Left ventricle myocardium inferior (tissue), 1 donor: Measurements from ENCODE around the gene DLL3. TPM values are rescaled to one million over a fixed set of nuclear protein-coding genes. Genes with fewer than 3 reads are reported as not detected.

ENCODE experiments used
- DNase-seq: peaks from one replicate; pipeline ENCODE4 v3.0.0-alpha.2; 2020
- H3K27ac ChIP-seq: fragments of 200-600 bp; replicated peaks from 2 replicates; pipeline ENCODE4 v1.8.0; 2021
- H3K27me3 ChIP-seq: fragments of 200-600 bp; 2 replicates; pipeline ENCODE4 v1.8.0; 2021; ENCODE audit warnings: low read depth
- H3K36me3 ChIP-seq: fragments of 200-600 bp; 2 replicates; pipeline ENCODE4 v1.8.0; 2021
- H3K4me1 ChIP-seq: fragments of 200-600 bp; 2 replicates; pipeline ENCODE4 v1.8.0; 2021
- H3K4me3 ChIP-seq: fragments of 200-600 bp; 2 replicates; pipeline ENCODE4 v1.8.0; 2021; ENCODE audit warnings: mild to moderate bottlenecking, moderate library complexity
- H3K9me3 ChIP-seq: fragments of 200-600 bp; replicated peaks from 2 replicates; pipeline ENCODE4 v1.8.0; 2021
- intact Hi-C: fragments of 100-400 bp; cut with micrococcal nuclease; formaldehyde crosslinking; loops from one replicate; pipeline ENCODE4 v1.11.0; 2022
- total RNA-seq: library from RNA; stranded (reverse); fragmentation: NEBNext Ultra II Directional; extraction: Animal tissue kit (Norgen Biotek cat#: 25700); gene quantifications from one replicate; pipeline ENCODE4 v1.2.1, GENCODE V29; 2021
- TF ChIP-seq, protein P1 (sequence below): fragments of 200-600 bp; IDR thresholded peaks from 2 replicates; pipeline ENCODE4 v1.8.0; 2021; ENCODE audit warnings: antibody characterized with exemption, mild to moderate bottlenecking, borderline replicate concordance
- donor health status: DM: no; HTN: yes; CAD: no; lungs with severe emphysema.

The DLL3 gene
- total RNA-seq, 1 donor from 2014 or later = not detected

DNA sequence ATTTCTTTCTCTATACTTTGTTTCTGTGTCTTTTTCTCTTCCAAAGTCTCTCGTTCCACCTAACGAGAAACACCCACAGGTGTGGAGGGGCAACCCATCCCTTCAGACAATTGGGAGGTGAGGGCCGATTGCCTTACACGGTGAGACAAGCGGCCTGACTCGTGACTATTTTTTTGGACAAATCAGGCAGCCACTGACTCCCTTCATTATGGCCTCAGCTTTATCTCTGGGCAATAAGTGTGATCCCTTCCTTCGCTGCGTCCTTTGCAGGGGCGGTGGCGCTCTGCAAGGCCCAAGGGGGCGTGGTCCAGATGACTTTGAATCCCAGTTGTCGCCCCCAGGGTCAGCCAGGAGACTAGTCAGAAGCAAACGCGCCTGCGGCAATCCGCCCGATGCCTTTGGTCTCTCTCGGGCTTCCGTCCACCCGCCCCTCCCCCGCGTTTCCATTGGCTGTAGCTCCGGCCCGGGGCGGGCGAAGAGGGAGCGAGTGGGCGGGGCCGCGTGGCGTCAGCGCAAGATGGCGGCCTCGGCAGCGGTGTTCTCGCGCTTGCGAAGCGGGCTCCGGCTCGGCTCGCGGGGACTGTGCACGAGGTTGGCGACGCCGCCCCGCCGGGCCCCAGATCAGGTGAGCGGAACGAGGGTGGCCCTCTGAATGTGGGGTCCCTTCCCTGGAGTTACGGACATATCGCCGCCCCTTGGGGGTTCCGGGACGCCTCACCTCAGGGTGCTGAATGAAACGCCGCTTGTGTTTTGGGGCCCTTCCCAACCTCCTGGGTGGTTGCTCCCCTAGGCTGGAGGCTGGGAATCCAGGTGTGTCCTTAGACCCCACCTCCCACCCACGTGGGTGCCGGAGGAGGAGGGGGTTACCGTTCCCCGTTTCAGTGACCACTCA lies 18.2 kb upstream of the DLL3 start, which contains the start of gene TIMM50:
TIMM50 (plus strand) TSS at position 502 of the 892 bp plus-strand sequence; CDS start at position 518, 16 bp downstream.
- intact Hi-C loops = no loop called here
- peaks cover 31% of the 10 kb centered on the region for H3K4me1 ChIP-seq
- peak; percentile 99 for DNase-seq

DNA sequence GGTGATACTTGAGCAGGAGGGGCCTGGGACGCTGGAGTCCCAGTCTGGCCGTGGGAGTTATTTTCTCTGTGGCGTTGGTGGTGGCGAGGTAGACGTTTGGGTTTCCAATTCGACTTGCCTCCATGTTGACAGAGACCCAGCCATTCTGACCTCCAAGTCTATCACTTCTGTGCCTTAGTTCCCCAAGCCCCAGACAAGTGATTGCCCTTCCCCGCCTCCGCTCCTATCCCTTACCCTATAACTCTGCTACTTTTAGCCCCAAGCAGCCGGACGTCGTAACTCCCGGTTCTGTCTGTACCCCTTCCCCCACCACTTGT lies 17.6 kb upstream of the DLL3 start:
- intact Hi-C loops = no loop called here
- Histone ChIP-seq H3K4me3 (peak overlapping the region; percentile 99), H3K27me3 (no peaks in the 10 kb centered on the region), H3K9me3 (no peaks in the 10 kb centered on the region), H3K4me1 (peaks cover 25% of the 10 kb centered on the region), H3K36me3 (peaks cover 33% of the 10 kb centered on the region), H3K27ac (peak overlapping the region; percentile 84)
- DNase-seq = no peak
- TF ChIP-seq, protein P1, sequence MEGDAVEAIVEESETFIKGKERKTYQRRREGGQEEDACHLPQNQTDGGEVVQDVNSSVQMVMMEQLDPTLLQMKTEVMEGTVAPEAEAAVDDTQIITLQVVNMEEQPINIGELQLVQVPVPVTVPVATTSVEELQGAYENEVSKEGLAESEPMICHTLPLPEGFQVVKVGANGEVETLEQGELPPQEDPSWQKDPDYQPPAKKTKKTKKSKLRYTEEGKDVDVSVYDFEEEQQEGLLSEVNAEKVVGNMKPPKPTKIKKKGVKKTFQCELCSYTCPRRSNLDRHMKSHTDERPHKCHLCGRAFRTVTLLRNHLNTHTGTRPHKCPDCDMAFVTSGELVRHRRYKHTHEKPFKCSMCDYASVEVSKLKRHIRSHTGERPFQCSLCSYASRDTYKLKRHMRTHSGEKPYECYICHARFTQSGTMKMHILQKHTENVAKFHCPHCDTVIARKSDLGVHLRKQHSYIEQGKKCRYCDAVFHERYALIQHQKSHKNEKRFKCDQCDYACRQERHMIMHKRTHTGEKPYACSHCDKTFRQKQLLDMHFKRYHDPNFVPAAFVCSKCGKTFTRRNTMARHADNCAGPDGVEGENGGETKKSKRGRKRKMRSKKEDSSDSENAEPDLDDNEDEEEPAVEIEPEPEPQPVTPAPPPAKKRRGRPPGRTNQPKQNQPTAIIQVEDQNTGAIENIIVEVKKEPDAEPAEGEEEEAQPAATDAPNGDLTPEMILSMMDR = no peak

More for the DNA sequence above, 18.2 kb upstream of the DLL3 start, which contains the start of gene TIMM50:
- Histone ChIP-seq H3K4me3 (peak within 1 kb of the TSS; percentile 99), H3K9me3 (no peaks in the 10 kb centered on the region), H3K27me3 (no peaks in the 10 kb centered on the region), H3K36me3 (peaks cover 33% of the 10 kb centered on the region), H3K27ac (peak within 1 kb of the TSS; percentile 84)
- TF ChIP-seq, protein P1 = no peak

DNA sequence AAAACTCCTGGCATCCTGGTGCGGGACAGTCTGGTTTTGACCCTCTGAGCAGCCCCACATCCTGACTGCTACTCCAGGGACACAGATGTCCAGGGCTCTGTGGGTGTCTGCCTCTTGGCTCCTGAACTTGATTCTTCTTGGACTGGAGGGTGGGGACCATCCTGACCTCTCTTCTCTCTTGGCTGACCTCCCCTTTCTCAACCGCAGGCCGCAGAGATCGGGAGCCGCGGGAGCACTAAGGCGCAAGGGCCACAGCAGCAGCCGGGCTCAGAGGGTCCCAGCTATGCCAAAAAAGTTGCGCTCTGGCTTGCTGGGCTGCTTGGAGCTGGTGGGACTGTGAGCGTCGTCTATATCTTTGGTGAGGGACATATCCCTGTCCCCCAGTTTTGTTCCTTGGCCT lies 17.1 kb upstream of the DLL3 start:
- Histone ChIP-seq H3K9me3 (no peaks in the 10 kb centered on the region), H3K27me3 (no peaks in the 10 kb centered on the region), H3K4me1 (peaks cover 23% of the 10 kb centered on the region), H3K4me3 (peak overlapping the region; percentile 99), H3K36me3 (peaks cover 35% of the 10 kb centered on the region), H3K27ac (no peak overlapping the region)
- TF ChIP-seq, protein P1 = no peak
- no peak for DNase-seq
- intact Hi-C loops = no loop called here

DNA sequence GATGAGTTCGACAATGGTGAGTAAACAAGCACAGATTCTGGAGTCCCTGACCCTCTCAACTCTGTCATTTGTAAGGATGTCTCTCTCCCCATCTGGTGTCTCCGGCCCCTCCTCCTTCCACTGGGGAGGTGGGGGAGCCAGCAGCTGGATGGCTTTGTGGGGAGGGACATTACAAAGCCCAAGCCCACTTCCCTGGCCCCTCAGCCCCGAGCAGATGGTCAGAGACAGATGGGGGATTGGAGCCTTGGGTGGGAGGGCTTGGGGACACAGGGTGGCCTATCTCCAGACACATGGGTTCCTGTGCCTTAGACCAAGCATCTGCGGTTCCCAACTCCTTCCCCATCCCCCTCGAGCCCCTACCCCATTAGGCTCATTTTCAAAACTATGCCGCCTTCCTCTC lies 15.6 kb upstream of the DLL3 start:
- Histone ChIP-seq H3K27ac (no peak overlapping the region), H3K4me3 (no peak overlapping the region), H3K36me3 (peaks cover 50% of the 10 kb centered on the region), H3K9me3 (no peaks in the 10 kb centered on the region), H3K27me3 (no peaks in the 10 kb centered on the region), H3K4me1 (peaks cover 23% of the 10 kb centered on the region)
- TF ChIP-seq, protein P1 = no peak
- intact Hi-C loops = no loop called here
- no peak for DNase-seq

DNA sequence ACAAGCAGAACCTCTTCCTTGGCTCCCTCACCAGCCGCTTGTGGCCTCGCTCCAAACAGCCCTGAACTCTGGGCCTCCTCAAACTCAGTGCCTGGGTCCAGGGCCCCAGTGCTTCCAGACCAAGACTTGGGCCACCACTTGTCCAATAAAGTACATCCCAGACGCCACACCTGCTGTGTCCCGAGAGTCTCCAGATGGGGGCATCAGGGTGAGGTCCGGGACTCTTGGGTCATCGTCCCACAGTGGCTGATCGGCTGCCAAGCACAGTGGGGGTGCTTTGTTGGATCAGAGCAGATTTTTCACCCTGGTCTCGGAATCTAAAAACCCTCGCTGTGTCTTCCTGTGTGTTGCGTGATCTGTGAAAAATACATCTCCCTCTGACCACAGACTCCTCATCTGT lies 9.0 kb upstream of the DLL3 start:
- intact Hi-C loops = no loop called here

More for the DNA sequence above, 9.0 kb upstream of the DLL3 start:
- H3K4me3 ChIP-seq = no peak overlapping the region
- H3K27ac ChIP-seq = no peak overlapping the region
- peaks cover 69% of the 10 kb centered on the region for H3K36me3 ChIP-seq
- TF ChIP-seq, protein P1 = no peak
- H3K4me1 ChIP-seq = no peaks in the 10 kb centered on the region
- no peaks in the 10 kb centered on the region for H3K27me3 ChIP-seq
- no peaks in the 10 kb centered on the region for H3K9me3 ChIP-seq
- DNase-seq = no peak
